Measurements from ENCODE around the gene ECSCR. TPM values are rescaled to one million over a fixed set of nuclear protein-coding genes. Genes with fewer than 3 reads are reported as not detected.
A peak's percentile ranks its signal among the peaks of the same experiment; 100 is the strongest.
"Not testable (repeated sequence)": the region's sequence is repeated elsewhere in the genome, so short reads cannot be mapped to it uniquely, and the experiment has no call there.

ECSCR gene
- total RNA-seq, 1 experiment from 2014 or later = 0.60 TPM

DNA sequence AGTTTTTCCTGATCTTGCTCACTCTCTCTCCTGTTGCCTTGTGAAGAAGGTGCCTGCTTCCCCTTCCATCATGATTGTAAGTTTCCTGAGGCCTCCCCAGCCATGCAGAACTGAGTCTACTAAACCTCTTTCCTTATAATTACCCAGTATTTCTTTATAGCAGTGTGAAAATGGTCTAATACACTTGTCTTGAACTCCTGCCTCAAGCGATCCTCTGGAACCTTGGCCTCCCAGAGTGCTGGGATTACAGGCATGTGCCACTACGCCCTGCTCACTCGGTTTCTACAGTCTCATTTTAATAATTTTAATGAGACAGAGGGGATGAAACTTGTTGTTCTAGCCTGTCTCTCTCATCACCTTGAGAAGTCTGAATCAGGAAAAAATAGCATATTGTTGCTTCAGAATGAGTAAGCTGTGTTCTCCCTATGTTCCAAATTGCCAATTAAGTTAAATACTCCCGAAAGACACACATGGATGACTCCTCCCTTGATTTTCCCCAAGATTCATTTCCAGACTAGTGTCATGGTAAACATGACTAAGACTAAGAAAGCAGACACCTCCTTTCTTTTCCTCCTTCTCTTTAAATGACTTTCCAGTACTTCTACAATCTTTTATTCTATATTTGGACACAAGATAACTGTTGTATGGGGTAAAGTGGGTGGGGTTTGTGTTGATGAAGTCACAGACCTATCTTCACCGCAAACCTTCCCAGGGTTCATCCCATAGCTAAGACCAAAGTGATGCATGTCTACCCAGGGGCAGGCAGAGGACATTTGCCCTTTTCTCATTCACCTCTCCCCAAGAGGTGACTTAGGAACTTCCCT is 15.4 kb downstream of the ECSCR start:
- no peak for DNase-seq (ENCODE audit: low read depth)

DNA sequence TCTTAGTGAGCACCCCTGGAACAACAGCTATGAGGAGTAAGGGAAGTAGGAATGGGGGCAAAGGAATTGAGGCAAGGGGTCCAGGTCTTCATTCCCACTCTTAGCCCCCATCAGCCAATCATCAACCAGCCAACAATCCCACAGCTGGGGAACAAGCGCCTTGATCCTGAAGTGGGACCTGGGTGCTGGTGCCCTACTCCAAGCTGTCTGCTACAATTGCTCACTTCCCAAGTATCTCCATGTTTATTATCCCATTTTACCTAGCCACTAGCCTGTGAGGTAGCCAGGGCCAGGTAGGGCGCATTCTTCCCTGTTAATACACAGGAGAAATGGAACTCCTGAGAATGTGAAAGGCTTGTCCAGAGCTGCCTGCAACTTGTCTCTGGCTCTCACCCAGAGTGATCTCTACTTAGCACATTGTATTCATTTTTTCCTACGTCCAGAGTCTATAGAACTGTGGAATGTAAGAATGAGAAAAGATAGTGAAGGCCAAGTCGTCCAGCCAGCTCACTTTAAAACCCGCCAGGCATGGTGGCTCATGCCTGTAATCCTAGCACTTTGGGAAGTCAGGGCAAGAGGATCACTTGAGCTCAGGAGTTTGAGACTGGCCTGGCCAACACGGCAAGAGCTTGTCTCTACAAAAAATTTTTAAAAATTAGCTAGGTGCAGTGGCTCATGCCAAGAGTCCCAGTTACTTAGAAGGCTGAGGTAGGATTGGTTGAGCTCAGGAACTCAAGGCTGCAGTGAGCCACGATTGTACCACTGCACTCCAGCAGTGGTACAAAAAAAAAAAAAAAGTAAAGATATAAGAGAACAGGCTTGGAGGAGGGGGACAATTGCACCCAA is 17.0 kb downstream of the ECSCR start:
- DNase-seq (ENCODE audit: low read depth) = no peak

GRCh38 chr5:139443831-139444453 is 18.6 kb downstream of the ECSCR start:
- peak; percentile 71 for DNase-seq (ENCODE audit: low read depth)

DNA sequence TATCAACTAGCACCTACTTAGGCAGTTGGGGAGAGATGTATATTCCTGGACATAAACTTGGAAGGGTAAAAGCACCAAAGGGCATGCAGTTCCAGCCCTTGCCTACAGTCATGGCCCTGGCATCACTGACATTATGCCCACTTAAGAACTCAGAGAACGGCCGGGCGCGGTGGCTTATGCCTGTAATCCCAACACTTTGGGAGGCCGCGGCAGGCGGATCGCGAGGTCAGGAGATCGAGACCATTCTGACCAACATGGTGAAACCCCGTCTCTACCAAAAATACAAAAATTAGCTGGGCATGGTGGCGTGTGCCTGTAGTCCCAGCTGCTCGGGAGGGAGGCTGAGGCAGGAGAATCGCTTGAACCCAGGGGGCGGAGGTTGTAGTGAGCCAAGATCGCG is 22.1 kb downstream of the ECSCR start:
- not testable (repeated sequence) for DNase-seq (ENCODE audit: low read depth)

GRCh38 chr5:139439013-139439903 is 23.3 kb downstream of the ECSCR start, which contains the start of gene DNAJC18:
Gene DNAJC18 (minus strand): TSS chr5:139439525. CDS start chr5:139439445, 80 bp downstream.
- peak; percentile 83 for DNase-seq (ENCODE audit: low read depth)

DNA sequence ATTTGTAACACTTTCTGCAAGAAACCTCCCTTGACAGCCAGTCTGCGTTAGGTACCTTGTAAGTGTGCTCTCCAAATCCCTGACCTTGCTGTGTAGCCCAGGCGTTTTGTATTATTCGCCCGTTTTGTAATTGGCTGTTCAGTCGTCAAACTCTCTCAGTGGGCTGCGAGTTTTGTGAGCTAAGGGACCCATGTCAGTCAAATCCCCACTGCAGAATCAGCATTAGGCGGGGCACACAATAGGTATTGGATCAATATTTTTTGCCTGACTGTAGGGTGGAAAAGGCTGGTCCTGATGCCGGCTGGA is 23.9 kb downstream of the ECSCR start:
- DNase-seq (ENCODE audit: low read depth) = no peak

DNA sequence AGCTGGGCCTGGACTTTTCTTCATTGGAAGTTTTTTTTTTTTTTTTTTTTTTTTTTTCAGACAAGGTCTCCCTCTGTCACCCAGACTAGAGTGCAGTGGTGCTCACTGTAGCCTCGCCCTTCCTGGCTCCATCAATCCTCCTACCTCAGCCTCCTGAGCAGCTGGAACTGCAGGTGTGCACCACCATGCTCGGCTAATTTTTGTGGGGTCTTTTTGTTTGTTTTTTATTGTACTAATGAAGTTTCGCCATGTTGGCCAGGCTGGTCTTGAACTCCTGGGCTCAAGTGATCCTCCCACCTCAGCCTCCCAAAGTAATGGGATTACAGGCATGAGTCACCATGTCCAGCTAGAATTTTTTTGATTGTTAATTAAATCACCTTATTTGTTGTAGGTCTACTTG is 26.9 kb downstream of the ECSCR start:
- DNase-seq (ENCODE audit: low read depth) = no peak

DNA sequence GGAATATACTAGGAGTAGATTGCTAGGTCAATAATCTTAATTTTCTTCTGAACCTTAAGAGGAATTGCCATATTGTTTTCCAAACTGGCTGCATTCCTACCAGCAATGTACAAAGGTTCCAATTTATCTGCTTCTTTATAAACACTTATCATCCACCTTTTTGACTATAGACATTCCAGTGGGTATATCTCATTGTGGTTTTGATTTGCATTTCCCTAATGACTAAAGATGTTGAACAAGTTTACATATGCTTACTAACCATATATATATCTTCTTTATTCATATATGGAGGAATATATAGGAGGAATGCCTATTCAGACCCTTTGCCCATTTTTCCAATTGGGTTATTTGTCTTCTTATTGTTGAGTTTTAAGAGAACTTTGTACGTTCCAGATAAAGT is 30.8 kb downstream of the ECSCR start:
- DNase-seq (ENCODE audit: low read depth) = no peak

GRCh38 chr5:139430015-139430414 is 32.5 kb downstream of the ECSCR start:
- no peak for DNase-seq (ENCODE audit: low read depth)

GRCh38 chr5:139426203-139426885 is 36.2 kb downstream of the ECSCR start:
- DNase-seq (ENCODE audit: low read depth) = peak; percentile 11

DNA sequence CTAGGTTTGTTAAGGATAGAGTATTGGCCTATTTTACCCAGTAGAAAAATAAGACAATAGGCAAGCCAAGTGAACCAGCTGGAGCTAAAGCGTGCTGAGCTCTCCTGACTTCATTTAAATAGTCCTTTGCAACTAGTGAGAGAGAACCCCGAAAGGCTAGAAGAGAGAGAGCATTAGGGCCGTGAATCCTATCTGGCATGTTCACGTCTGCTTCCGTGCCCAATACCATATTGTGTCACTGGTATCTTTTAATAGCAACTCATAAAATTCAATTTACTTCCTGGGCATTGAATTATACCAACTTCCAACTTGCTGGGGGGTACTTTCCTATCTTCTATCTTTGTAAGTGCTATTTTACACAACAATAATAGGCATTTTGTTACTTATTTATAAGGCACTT is 37.0 kb downstream of the ECSCR start:
- no peak for DNase-seq (ENCODE audit: low read depth)

DNA sequence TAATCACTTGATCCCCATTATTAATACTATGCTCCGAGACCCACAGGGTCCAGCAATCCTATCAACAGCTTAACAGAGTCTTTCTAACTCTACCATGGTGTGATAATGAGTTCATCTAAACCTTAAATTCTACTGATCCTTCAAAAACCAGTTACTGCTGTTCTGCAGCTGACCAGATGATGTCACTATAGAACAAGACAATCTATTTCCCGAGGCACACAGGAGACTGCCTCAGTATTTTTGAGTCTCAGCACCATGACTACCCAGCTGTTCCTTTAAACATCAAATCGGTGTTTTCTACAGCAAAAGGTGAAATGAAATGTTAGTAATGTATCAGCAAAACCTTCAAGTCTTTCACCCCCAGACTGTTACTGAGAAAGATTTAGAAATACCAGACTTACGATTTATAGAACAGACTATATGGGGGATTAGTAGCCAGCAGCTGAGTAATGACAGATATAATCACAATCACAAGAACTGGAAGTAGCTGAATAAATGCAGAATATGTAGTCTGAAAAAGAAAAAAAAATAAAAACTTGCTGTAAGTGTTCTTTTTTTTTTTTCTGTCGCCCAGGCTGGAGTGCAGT is 40.1 kb downstream of the ECSCR start:
- peak; percentile 65 for DNase-seq (ENCODE audit: low read depth)

GRCh38 chr5:139419226-139420192 is 43.0 kb downstream of the ECSCR start:
- DNase-seq (ENCODE audit: low read depth) = no peak

DNA sequence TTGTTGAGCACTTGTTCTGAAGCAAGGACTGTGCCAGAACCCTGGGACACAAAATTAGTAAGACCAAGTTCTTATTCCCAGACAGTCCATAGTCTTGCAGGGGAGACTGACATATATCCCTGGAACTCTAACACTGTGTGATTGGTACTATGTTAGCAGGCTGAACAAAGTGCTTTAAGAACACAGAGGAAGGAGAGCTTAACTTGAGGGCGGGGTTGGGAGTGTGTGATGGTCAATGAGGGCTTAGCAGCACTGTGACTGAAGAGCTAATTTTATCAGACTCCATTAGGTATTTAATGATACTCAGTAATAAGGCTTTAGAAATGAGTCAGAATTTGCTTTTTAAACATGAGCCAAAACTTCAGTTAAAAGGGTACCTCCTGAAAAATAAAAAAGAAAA is 43.8 kb downstream of the ECSCR start:
- no peak for DNase-seq (ENCODE audit: low read depth)

DNA sequence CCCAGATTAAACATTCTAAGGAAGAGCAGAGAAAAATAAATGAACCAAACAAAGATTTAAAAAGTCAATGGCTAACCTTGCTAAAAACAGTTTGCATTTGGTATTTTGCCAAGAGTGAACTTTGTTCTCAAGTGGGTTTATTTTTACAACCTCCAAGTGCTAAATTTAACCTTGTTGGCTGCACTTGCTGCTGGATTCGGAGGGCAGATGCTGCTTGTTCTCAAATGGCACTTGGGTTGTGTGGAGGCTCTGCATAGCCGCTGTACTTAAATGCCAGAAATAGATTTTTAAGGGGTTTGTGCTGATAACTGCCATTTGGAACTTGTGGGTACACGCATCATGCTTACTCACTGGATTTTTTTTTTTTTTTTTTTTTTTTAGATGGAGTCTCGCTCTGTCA is 45.3 kb downstream of the ECSCR start:
- no peak for DNase-seq (ENCODE audit: low read depth)

DNA sequence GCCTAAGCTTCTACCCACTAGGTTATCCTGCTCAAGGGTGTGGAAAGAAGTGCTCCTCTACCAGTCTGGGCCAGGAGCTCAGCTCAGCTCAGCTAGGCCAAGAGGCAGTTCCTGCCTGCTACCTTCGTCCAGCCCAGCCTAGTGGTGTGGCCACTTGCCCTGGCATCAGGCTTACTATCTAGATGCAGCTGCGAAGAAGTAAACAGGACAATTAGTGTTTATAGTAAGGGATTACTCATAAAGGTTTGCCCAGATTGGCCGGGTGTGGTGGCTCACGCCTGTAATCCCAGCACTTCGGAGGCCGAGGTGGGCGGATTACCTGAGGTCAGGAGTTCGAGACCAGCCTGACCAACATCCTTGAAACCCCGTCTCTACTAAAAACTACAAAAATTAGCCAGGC is 45.9 kb downstream of the ECSCR start:
- no peak for DNase-seq (ENCODE audit: low read depth)

DNA sequence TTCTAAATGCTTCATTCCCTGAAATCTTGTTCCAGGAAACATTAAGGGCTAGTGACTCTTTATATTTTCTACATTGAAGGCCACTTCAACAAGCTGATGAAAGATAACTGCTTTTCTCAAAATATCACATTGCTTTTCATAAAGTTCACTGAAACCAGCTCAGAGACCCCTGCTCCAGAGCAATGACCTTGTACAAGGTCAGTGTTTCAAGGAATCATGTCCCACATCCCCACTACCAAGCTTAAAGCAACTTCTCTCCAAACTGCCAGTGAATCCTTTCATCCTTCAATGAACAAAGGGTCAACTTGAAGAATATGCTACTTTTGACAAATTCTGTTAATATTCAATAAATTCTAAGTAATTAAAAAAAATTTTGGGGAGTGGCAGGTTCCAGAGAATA is 46.7 kb downstream of the ECSCR start:
- no peak for DNase-seq (ENCODE audit: low read depth)

DNA sequence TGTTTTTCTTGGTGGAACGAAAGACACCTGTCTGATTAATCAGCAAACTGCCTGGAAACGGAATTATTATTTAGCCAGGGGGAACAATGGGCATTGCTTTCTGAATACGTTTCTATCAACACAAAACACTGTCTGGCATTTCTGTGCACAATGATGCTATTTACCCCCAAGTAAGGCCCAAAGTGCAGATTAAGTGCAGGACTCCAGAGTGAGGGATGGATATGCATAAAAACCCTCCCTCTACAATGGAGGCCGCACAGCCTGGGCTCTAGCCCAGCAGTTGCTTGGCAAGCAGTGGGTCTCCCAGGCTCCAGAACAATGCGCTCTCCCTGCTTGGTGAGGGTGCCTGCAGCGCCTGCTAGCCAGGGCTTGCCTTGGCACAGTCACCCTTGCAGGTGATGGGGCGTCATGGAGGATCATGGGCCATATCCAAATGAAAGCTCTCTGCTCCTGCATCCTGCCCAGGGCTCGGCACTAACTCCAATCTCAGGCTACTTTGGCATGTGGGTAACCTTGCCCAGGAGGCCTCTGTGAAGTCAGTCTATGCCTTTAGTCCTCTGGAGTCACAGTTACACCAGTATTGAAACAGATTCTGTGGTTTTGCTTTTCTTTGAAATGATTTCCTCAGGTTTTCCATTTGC is 47.2 kb downstream of the ECSCR start:
- DNase-seq (ENCODE audit: low read depth) = no peak

GRCh38 chr5:139414581-139415130 is 47.9 kb downstream of the ECSCR start:
- no peak for DNase-seq (ENCODE audit: low read depth)
